HFFc6 (cell line): ENCODE measurements around the gene CCDC85A. TPM values are rescaled to one million over a fixed set of nuclear protein-coding genes. Genes with fewer than 3 reads are reported as not detected.

Experiments
- DNase-seq: peaks from one replicate; pipeline ENCODE4 v3.0.0-alpha.2; 2018
- H3K27ac Mint-ChIP-seq: 2 replicates; pipeline ENCODE4 v1.8.0; 2020; ENCODE audit warnings: mild to moderate bottlenecking, mixed read lengths
- H3K27me3 Mint-ChIP-seq: 2 replicates; pipeline ENCODE4 v1.8.0; 2021; ENCODE audit warnings: mild to moderate bottlenecking, moderate library complexity, mixed read lengths; ENCODE audit not compliant: insufficient read depth
- H3K36me3 Mint-ChIP-seq: 2 replicates; pipeline ENCODE4 v1.8.0; 2021; ENCODE audit warnings: low read depth, mixed read lengths
- H3K4me1 Mint-ChIP-seq: 2 replicates; pipeline ENCODE4 v1.8.0; 2020; ENCODE audit warnings: low read depth, mixed read lengths
- H3K4me3 Mint-ChIP-seq: 2 replicates; pipeline ENCODE4 v1.8.0; 2020; ENCODE audit warnings: mild to moderate bottlenecking, moderate library complexity, mixed read lengths
- H3K9me3 Mint-ChIP-seq: 2 replicates; pipeline ENCODE4 v1.8.0; 2020; ENCODE audit warnings: mild to moderate bottlenecking, mixed read lengths
- CTCF ChIP-seq: fragments of 200-600 bp; sonication (generic); IDR thresholded peaks from 2 replicates; pipeline ENCODE4 v1.5.0; 2021; ENCODE audit warnings: antibody characterized with exemption, mild to moderate bottlenecking
- total RNA-seq, 6 experiments: library from RNA; stranded (reverse); fragmentation: NEBNext Ultra II Directional; extraction: Animal tissue kit (Norgen Biotek cat#: 25700); gene quantifications; 2 replicates in 1 of 6; 3 replicates in 5 of 6; pipeline ENCODE4 v1.2.3, GENCODE V29; 2021

Gene CCDC85A
- total RNA-seq, 6 experiments from 2014 or later, result 25.5 to 39.3 (median 36.9) TPM

- no peaks in the 10 kb centered on the region for H3K9me3 Mint-ChIP-seq
- H3K4me3 Mint-ChIP-seq, result no peak overlapping the region
- peaks cover 89% of the 10 kb centered on the region for H3K4me1 Mint-ChIP-seq
Measured at GRCh38 chr2:56204556-56204955, 20.8 kb downstream of the CCDC85A start.

GRCh38 chr2:56206250-56206649 is 22.5 kb downstream of the CCDC85A start:
- Mint-ChIP-seq H3K4me1 (peaks cover 89% of the 10 kb centered on the region), H3K4me3 (peak overlapping the region; percentile 15; the same call in 1 of the 2 replicates), H3K27me3 (no peaks in the 10 kb centered on the region), H3K27ac (peak overlapping the region; percentile 69), H3K36me3 (peaks cover 64% of the 10 kb centered on the region), H3K9me3 (no peaks in the 10 kb centered on the region)
- no peak for TF ChIP-seq CTCF
- no peak for DNase-seq

More at GRCh38 chr2:56204556-56204955, 20.8 kb downstream of the CCDC85A start:
- no peak for DNase-seq
- H3K27ac Mint-ChIP-seq, result peak overlapping the region; percentile 29; the same call in 1 of the 2 replicates
- no peak for TF ChIP-seq CTCF
- peaks cover 52% of the 10 kb centered on the region for H3K36me3 Mint-ChIP-seq
- H3K27me3 Mint-ChIP-seq, result no peaks in the 10 kb centered on the region

GRCh38 chr2:56207760-56208159 is 24.0 kb downstream of the CCDC85A start:
- peak overlapping the region; percentile 69 for H3K27ac Mint-ChIP-seq
- peaks cover 89% of the 10 kb centered on the region for H3K4me1 Mint-ChIP-seq
- H3K4me3 Mint-ChIP-seq, result peak overlapping the region; percentile 27; the same call in 1 of the 2 replicates
- peaks cover 65% of the 10 kb centered on the region for H3K36me3 Mint-ChIP-seq
- no peaks in the 10 kb centered on the region for H3K9me3 Mint-ChIP-seq
- no peak for TF ChIP-seq CTCF
- H3K27me3 Mint-ChIP-seq, result no peaks in the 10 kb centered on the region
- DNase-seq, result no peak

- Mint-ChIP-seq H3K4me1 (peaks cover 90% of the 10 kb centered on the region), H3K27ac (peak overlapping the region; percentile 69), H3K27me3 (no peaks in the 10 kb centered on the region), H3K36me3 (peaks cover 63% of the 10 kb centered on the region), H3K4me3 (no peak overlapping the region), H3K9me3 (no peaks in the 10 kb centered on the region)
- no peak for TF ChIP-seq CTCF
- no peak for DNase-seq
Measured at GRCh38 chr2:56208380-56208779, 24.6 kb downstream of the CCDC85A start.

- peaks cover 99% of the 10 kb centered on the region for H3K4me1 Mint-ChIP-seq
- DNase-seq, result no peak
- peak overlapping the region; percentile 69 for H3K27ac Mint-ChIP-seq
- peaks cover 71% of the 10 kb centered on the region for H3K36me3 Mint-ChIP-seq
- peak overlapping the region; percentile 51 for H3K4me3 Mint-ChIP-seq
- TF ChIP-seq CTCF, result no peak
- H3K9me3 Mint-ChIP-seq, result no peaks in the 10 kb centered on the region
- H3K27me3 Mint-ChIP-seq, result no peaks in the 10 kb centered on the region; the same call in 1 of the 2 replicates
Measured at GRCh38 chr2:56209701-56210100, 25.9 kb downstream of the CCDC85A start.

GRCh38 chr2:56210291-56210690 is 26.5 kb downstream of the CCDC85A start:
- no peaks in the 10 kb centered on the region for H3K9me3 Mint-ChIP-seq
- peak overlapping the region; percentile 54 for H3K27ac Mint-ChIP-seq
- DNase-seq, result no peak
- H3K27me3 Mint-ChIP-seq, result no peaks in the 10 kb centered on the region; the same call in 1 of the 2 replicates
- TF ChIP-seq CTCF, result no peak
- peak overlapping the region; percentile 51 for H3K4me3 Mint-ChIP-seq
- peaks cover 99% of the 10 kb centered on the region for H3K4me1 Mint-ChIP-seq
- peaks cover 71% of the 10 kb centered on the region for H3K36me3 Mint-ChIP-seq
